CD8-positive, alpha-beta memory T cell (primary cell): ENCODE data around the gene NOL4L. TPM values are rescaled to one million over a fixed set of nuclear protein-coding genes. Genes with fewer than 3 reads are reported as not detected.

Experiments
- CTCF ChIA-PET: fragments of 350-600 bp; sonication (Branson Sonifier 250); formaldehyde crosslinking; loops from one replicate; lab custom pipeline; 2021; ENCODE audit warnings: antibody characterized with exemption; lab: Charles Lee
- POLR2A ChIA-PET: fragments of 350-600 bp; sonication (Branson Sonifier 250); formaldehyde crosslinking; loops from one replicate; lab custom pipeline; 2021; ENCODE audit warnings: antibody characterized with exemption; lab: Charles Lee
- DNase-seq, 5 donors: peaks; one replicate each; pipeline versions ENCODE4 v3.0.0 to v3.0.0-alpha.2; 2020 to 2022; ENCODE audit warnings: mixed read lengths in 1 of 5
- H3K27ac ChIP-seq: one replicate; pipeline ENCODE4 v1.7.0; 2013; ENCODE audit warnings: low read depth, mild to moderate bottlenecking, low read length, moderate library complexity
- H3K27me3 ChIP-seq: 2 replicates; pipeline ENCODE4 v1.7.0; 2013; ENCODE audit warnings: low read length, mild to moderate bottlenecking; ENCODE audit not compliant: insufficient read depth, poor library complexity, severe bottlenecking
- H3K36me3 ChIP-seq: 2 replicates; pipeline ENCODE4 v1.7.0; 2013; ENCODE audit warnings: mild to moderate bottlenecking, low read length, moderate library complexity; ENCODE audit not compliant: insufficient read depth
- H3K4me1 ChIP-seq: 2 replicates; pipeline ENCODE4 v1.7.0; 2013; ENCODE audit warnings: mild to moderate bottlenecking, low read length, moderate library complexity; ENCODE audit not compliant: insufficient read depth
- H3K4me3 ChIP-seq: 2 replicates; pipeline ENCODE4 v1.7.0; 2013; ENCODE audit warnings: mild to moderate bottlenecking, low read length
- H3K9me3 ChIP-seq: 2 replicates; pipeline ENCODE4 v1.7.0; 2013; ENCODE audit warnings: mild to moderate bottlenecking, low read length
- H3K27ac Mint-ChIP-seq, 8 donors: one replicate each; pipeline ENCODE4 v1.8.0; 2020 to 2021; ENCODE audit warnings: mixed read lengths in 8 of 8, mild to moderate bottlenecking in 6 of 8, inconsistent platforms in 3 of 8, moderate library complexity in 3 of 8
- H3K27me3 Mint-ChIP-seq, 2 donors: one replicate each; pipeline ENCODE4 v1.8.0; 2020 to 2021; ENCODE audit warnings: mixed read lengths in 2 of 2, mild to moderate bottlenecking in 1 of 2, moderate library complexity in 1 of 2
- H3K36me3 Mint-ChIP-seq, 3 donors: one replicate each; pipeline ENCODE4 v1.8.0; 2020 to 2021; ENCODE audit warnings: mixed read lengths in 3 of 3, inconsistent platforms in 1 of 3, mild to moderate bottlenecking in 1 of 3
- H3K4me1 Mint-ChIP-seq, 3 donors: one replicate each; pipeline ENCODE4 v1.8.0; 2020 to 2021; ENCODE audit warnings: mixed read lengths in 3 of 3, inconsistent platforms in 1 of 3, mild to moderate bottlenecking in 1 of 3
- H3K4me3 Mint-ChIP-seq, 7 donors: one replicate each; pipeline ENCODE4 v1.8.0; 2020 to 2021; ENCODE audit warnings: mixed read lengths in 7 of 7, mild to moderate bottlenecking in 6 of 7, moderate library complexity in 4 of 7, inconsistent platforms in 2 of 7
- H3K9me3 Mint-ChIP-seq, 5 donors: one replicate each; pipeline ENCODE4 v1.8.0; 2020 to 2022; ENCODE audit warnings: mixed read lengths in 5 of 5, mild to moderate bottlenecking in 3 of 5, moderate library complexity in 2 of 5, inconsistent platforms in 1 of 5
- polyA plus RNA-seq: library from polyadenylated mRNA; unstranded; fragments of 300-500 nt; fragmentation: Illumina TruSeq; gene quantifications from one replicate; pipeline ENCODE4 v1.2.3, GENCODE V29; 2021
- total RNA-seq, 2 experiments: library from RNA; stranded (reverse); gene quantifications; one replicate each; pipeline ENCODE4 v1.2.3, GENCODE V29; 2021

NOL4L gene
- total and polyA plus RNA-seq, 3 experiments from 2014 or later: 15.4 to 19.8 (median 15.8) TPM

- H3K4me1 ChIP-seq: peaks cover 96% of the 10 kb centered on the region
- H3K36me3 ChIP-seq: peaks cover 4% of the 10 kb centered on the region
- H3K36me3 Mint-ChIP-seq: peaks cover 0 to 2% (median 0%) of the 10 kb centered on the region in 3 donors
- CTCF ChIA-PET: interaction anchor here (1.8 kb wide), 1 partner anchor 36 kb away, joined by 4 read pairs; no protein-coding TSS in a partner anchor
- no peak overlapping the region for H3K4me3 Mint-ChIP-seq
- H3K4me1 Mint-ChIP-seq: peaks cover 17 to 67% (median 55%) of the 10 kb centered on the region in 3 donors
- no peaks in the 10 kb centered on the region for H3K9me3 ChIP-seq
- no peaks in the 10 kb centered on the region for H3K27me3 Mint-ChIP-seq
- no peak overlapping the region for H3K27ac Mint-ChIP-seq
- no peaks in the 10 kb centered on the region for H3K9me3 Mint-ChIP-seq
- H3K4me3 ChIP-seq: no peak overlapping the region
- H3K27me3 ChIP-seq: no peaks in the 10 kb centered on the region
- no peak overlapping the region for H3K27ac ChIP-seq
- no peak for DNase-seq
- POLR2A ChIA-PET: interaction anchor here (0.5 kb wide), 1 partner anchor 942 kb away, joined by 7 read pairs; no protein-coding TSS in a partner anchor
Observed at GRCh38 chr20:32575805-32576204, 9.3 kb downstream of the NOL4L start.

- Mint-ChIP-seq H3K27me3 (no peaks in the 10 kb centered on the region), H3K36me3 (peaks cover 0 to 2% (median 0%) of the 10 kb centered on the region in 3 donors), H3K4me1 (peaks cover 17 to 61% (median 55%) of the 10 kb centered on the region in 3 donors), H3K9me3 (no peaks in the 10 kb centered on the region), H3K27ac (no peak overlapping the region), H3K4me3 (no peak overlapping the region)
- no peaks in the 10 kb centered on the region for H3K27me3 ChIP-seq
- ChIA-PET POLR2A (interaction anchor here (0.5 kb wide), 1 partner anchor 942 kb away, joined by 7 read pairs; no protein-coding TSS in a partner anchor), CTCF (interaction anchor here (1.8 kb wide), 1 partner anchor 36 kb away, joined by 4 read pairs; no protein-coding TSS in a partner anchor)
- H3K4me1 ChIP-seq: peaks cover 96% of the 10 kb centered on the region
- H3K9me3 ChIP-seq: no peaks in the 10 kb centered on the region
- DNase-seq: no peak
- H3K36me3 ChIP-seq: peaks cover 4% of the 10 kb centered on the region
- peak overlapping the region; percentile 42 for H3K27ac ChIP-seq
- no peak overlapping the region for H3K4me3 ChIP-seq
Observed at GRCh38 chr20:32575227-32575581, 9.9 kb downstream of the NOL4L start.

GRCh38 chr20:32574296-32575226 is 10.6 kb downstream of the NOL4L start:
- no peaks in the 10 kb centered on the region for H3K27me3 Mint-ChIP-seq
- Histone ChIP-seq H3K36me3 (peaks cover 4% of the 10 kb centered on the region), H3K9me3 (no peaks in the 10 kb centered on the region), H3K27me3 (no peaks in the 10 kb centered on the region), H3K27ac (peak overlapping the region; percentile 31), H3K4me3 (no peak overlapping the region), H3K4me1 (peaks cover 96% of the 10 kb centered on the region)
- ChIA-PET CTCF (interaction anchor here (1.2 to 2.0 kb wide), 3 partner anchors 35 to 52 kb away, joined by 3 to 10 read pairs (median 4); no protein-coding TSS in a partner anchor), POLR2A (interaction anchor here (0.5 kb wide), 1 partner anchor 19 kb away, joined by 5 read pairs; no protein-coding TSS in a partner anchor)
- no peaks in the 10 kb centered on the region for H3K9me3 Mint-ChIP-seq
- H3K27ac Mint-ChIP-seq: peak overlapping the region in 3 of 8 donors; percentile 66 to 92 (median 79)
- H3K36me3 Mint-ChIP-seq: peaks cover 0 to 2% (median 0%) of the 10 kb centered on the region in 3 donors
- no peak overlapping the region for H3K4me3 Mint-ChIP-seq
- DNase-seq: no peak
- H3K4me1 Mint-ChIP-seq: peaks cover 17 to 55% (median 50%) of the 10 kb centered on the region in 3 donors

GRCh38 chr20:32573167-32573851 is 11.8 kb downstream of the NOL4L start:
- H3K4me1 ChIP-seq: peaks cover 96% of the 10 kb centered on the region
- H3K4me1 Mint-ChIP-seq: peaks cover 17 to 42% (median 38%) of the 10 kb centered on the region in 3 donors
- peak overlapping the region in 6 of 8 donors; percentile 24 to 92 (median 80) for H3K27ac Mint-ChIP-seq
- peak overlapping the region in 1 of 7 donors; percentile 49 for H3K4me3 Mint-ChIP-seq
- H3K36me3 Mint-ChIP-seq: peaks cover 0 to 2% (median 0%) of the 10 kb centered on the region in 3 donors
- no peaks in the 10 kb centered on the region for H3K27me3 Mint-ChIP-seq
- no peaks in the 10 kb centered on the region for H3K9me3 Mint-ChIP-seq
- DNase-seq: no peak
- peak overlapping the region; percentile 31 for H3K27ac ChIP-seq
- H3K9me3 ChIP-seq: no peaks in the 10 kb centered on the region
- CTCF ChIA-PET: interaction anchor here (1.2 to 2.0 kb wide), 2 partner anchors 34 to 51 kb away, joined by 3 to 10 read pairs; no protein-coding TSS in a partner anchor
- peaks cover 4% of the 10 kb centered on the region for H3K36me3 ChIP-seq
- H3K4me3 ChIP-seq: no peak overlapping the region
- POLR2A ChIA-PET: interaction anchor here (0.5 kb wide), 1 partner anchor 17 kb away, joined by 5 read pairs; no protein-coding TSS in a partner anchor
- no peaks in the 10 kb centered on the region for H3K27me3 ChIP-seq

GRCh38 chr20:32572271-32572968 is 12.7 kb downstream of the NOL4L start:
- POLR2A ChIA-PET: no interaction called here
- H3K4me3 ChIP-seq: no peak overlapping the region
- Mint-ChIP-seq H3K36me3 (peaks cover 0 to 2% (median 0%) of the 10 kb centered on the region in 3 donors), H3K9me3 (no peaks in the 10 kb centered on the region), H3K27me3 (no peaks in the 10 kb centered on the region), H3K27ac (peak overlapping the region in 7 of 8 donors; percentile 70 to 90 (median 87)), H3K4me1 (peaks cover 17 to 34% (median 32%) of the 10 kb centered on the region in 3 donors), H3K4me3 (peak overlapping the region in 2 of 7 donors; percentile 31 to 34)
- DNase-seq: no peak
- H3K4me1 ChIP-seq: peaks cover 99% of the 10 kb centered on the region
- H3K36me3 ChIP-seq: peaks cover 4% of the 10 kb centered on the region
- no peaks in the 10 kb centered on the region for H3K9me3 ChIP-seq
- H3K27me3 ChIP-seq: no peaks in the 10 kb centered on the region
- no peak overlapping the region for H3K27ac ChIP-seq
- CTCF ChIA-PET: interaction anchor here (2.0 kb wide), 1 partner anchor 50 kb away, joined by 10 read pairs; no protein-coding TSS in a partner anchor

GRCh38 chr20:32571566-32571965 is 13.6 kb downstream of the NOL4L start:
- H3K27ac ChIP-seq: peak overlapping the region; percentile 5
- peak overlapping the region; percentile 6 to 87 (median 75) for H3K27ac Mint-ChIP-seq
- H3K9me3 Mint-ChIP-seq: peaks cover 0 to 1% (median 0%) of the 10 kb centered on the region in 5 donors
- H3K36me3 Mint-ChIP-seq: peaks cover 0 to 2% (median 0%) of the 10 kb centered on the region in 3 donors
- DNase-seq: no peak
- no peaks in the 10 kb centered on the region for H3K27me3 Mint-ChIP-seq
- H3K4me3 ChIP-seq: no peak overlapping the region
- H3K4me3 Mint-ChIP-seq: no peak overlapping the region
- ChIA-PET POLR2A (no interaction called here), CTCF (no interaction called here)
- peaks cover 4% of the 10 kb centered on the region for H3K36me3 ChIP-seq
- no peaks in the 10 kb centered on the region for H3K9me3 ChIP-seq
- H3K4me1 Mint-ChIP-seq: peaks cover 17 to 28% (median 27%) of the 10 kb centered on the region in 3 donors
- H3K4me1 ChIP-seq: peaks cover 98% of the 10 kb centered on the region
- no peaks in the 10 kb centered on the region for H3K27me3 ChIP-seq
